ENCODE results near the gene ZNF200. TPM values are rescaled to one million over a fixed set of nuclear protein-coding genes. Genes with fewer than 3 reads are reported as not detected.
"Not testable (repeated sequence)": the region's sequence is repeated elsewhere in the genome, so short reads cannot be mapped to it uniquely, and the experiment has no call there.

ZNF200 gene
- total RNA-seq, 1 donor from 2014 or later = 5.2 TPM

- Histone ChIP-seq H3K36me3 (no peaks in the 10 kb centered on the region), H3K9me3 (no peaks in the 10 kb centered on the region), H3K27ac (no peak overlapping the region), H3K4me3 (peak overlapping the region; percentile 33), H3K4me1 (peaks cover 18% of the 10 kb centered on the region), H3K27me3 (peaks cover 14% of the 10 kb centered on the region)
- intact Hi-C loops (cut with DNase I) = no loop called here
- DNase-seq (ENCODE audit: extremely low spot score in 2 of 2) = no peak
- TF ChIP-seq CTCF (IDR thresholded peaks at IDR 0.05) (no peak), POLR2AphosphoS5 (IDR thresholded peaks at IDR 0.05; ENCODE audit: insufficient read depth in 1 of 2, low read depth in 1 of 2) (no peak), POLR2A (IDR thresholded peaks at IDR 0.05) (no peak)
Observed at GRCh38 chr16:3183445-3184139, 51.4 kb downstream of the ZNF200 start.

- no peak overlapping the region for H3K27ac ChIP-seq
- TF ChIP-seq POLR2A (IDR thresholded peaks at IDR 0.05) (no peak), POLR2AphosphoS5 (IDR thresholded peaks at IDR 0.05; ENCODE audit: insufficient read depth in 1 of 2, low read depth in 1 of 2) (no peak), CTCF (IDR thresholded peaks at IDR 0.05) (peak in 1 of 3 experiments; percentile 8)
- peaks cover 13% of the 10 kb centered on the region for H3K4me1 ChIP-seq
- no peak for DNase-seq (ENCODE audit: extremely low spot score in 2 of 2)
- H3K36me3 ChIP-seq = no peaks in the 10 kb centered on the region
- intact Hi-C loops (cut with DNase I) = no loop called here
- peaks cover 14% of the 10 kb centered on the region for H3K27me3 ChIP-seq
- peak overlapping the region; percentile 33 for H3K4me3 ChIP-seq
- H3K9me3 ChIP-seq = no peaks in the 10 kb centered on the region
Observed at GRCh38 chr16:3182608-3183444, 52.1 kb downstream of the ZNF200 start.

- DNase-seq (ENCODE audit: extremely low spot score in 2 of 2); H3K4me3 ChIP-seq; H3K27ac ChIP-seq; H3K36me3 ChIP-seq; intact Hi-C loops (cut with DNase I); H3K9me3 ChIP-seq: not testable (repeated sequence)
- Histone ChIP-seq H3K4me1 (peaks cover 13% of the 10 kb centered on the region), H3K27me3 (peaks cover 14% of the 10 kb centered on the region)
Observed at GRCh38 chr16:3182293-3182607, 52.7 kb downstream of the ZNF200 start.

GRCh38 chr16:3180445-3180878, 54.5 kb downstream of the ZNF200 start:
- Histone ChIP-seq H3K9me3 (no peaks in the 10 kb centered on the region), H3K27ac (no peak overlapping the region), H3K4me1 (peaks cover 13% of the 10 kb centered on the region), H3K36me3 (no peaks in the 10 kb centered on the region), H3K27me3 (peaks cover 14% of the 10 kb centered on the region), H3K4me3 (no peak overlapping the region)
- no peak for DNase-seq (ENCODE audit: extremely low spot score in 2 of 2)
- no peak for TF ChIP-seq POLR2A (IDR thresholded peaks at IDR 0.05)
- no peak for TF ChIP-seq CTCF (IDR thresholded peaks at IDR 0.05)
- no peak for TF ChIP-seq POLR2AphosphoS5 (IDR thresholded peaks at IDR 0.05; ENCODE audit: insufficient read depth in 1 of 2, low read depth in 1 of 2)
- intact Hi-C loops (cut with DNase I) = no loop called here

- Histone ChIP-seq H3K4me3 (no peak overlapping the region), H3K9me3 (no peaks in the 10 kb centered on the region), H3K27me3 (peaks cover 17% of the 10 kb centered on the region), H3K4me1 (peaks cover 13% of the 10 kb centered on the region), H3K36me3 (no peaks in the 10 kb centered on the region), H3K27ac (no peak overlapping the region)
- intact Hi-C loops (cut with DNase I) = no loop called here
- TF ChIP-seq POLR2A (IDR thresholded peaks at IDR 0.05) (no peak), CTCF (IDR thresholded peaks at IDR 0.05) (no peak), POLR2AphosphoS5 (IDR thresholded peaks at IDR 0.05; ENCODE audit: insufficient read depth in 1 of 2, low read depth in 1 of 2) (no peak)
- no peak for DNase-seq (ENCODE audit: extremely low spot score in 2 of 2)
Observed at GRCh38 chr16:3179651-3180050, 55.3 kb downstream of the ZNF200 start.
